Measurements from ENCODE around the gene C1S. TPM values are rescaled to one million over a fixed set of nuclear protein-coding genes. Genes with fewer than 3 reads are reported as not detected.

C1S gene
- total and polyA plus RNA-seq, 9 of the 15 experiments (the other 6 are each of a cell fraction or from before 2014, with no cell fraction given), result 0.08 to 0.84 (median 0.27) TPM

DNA sequence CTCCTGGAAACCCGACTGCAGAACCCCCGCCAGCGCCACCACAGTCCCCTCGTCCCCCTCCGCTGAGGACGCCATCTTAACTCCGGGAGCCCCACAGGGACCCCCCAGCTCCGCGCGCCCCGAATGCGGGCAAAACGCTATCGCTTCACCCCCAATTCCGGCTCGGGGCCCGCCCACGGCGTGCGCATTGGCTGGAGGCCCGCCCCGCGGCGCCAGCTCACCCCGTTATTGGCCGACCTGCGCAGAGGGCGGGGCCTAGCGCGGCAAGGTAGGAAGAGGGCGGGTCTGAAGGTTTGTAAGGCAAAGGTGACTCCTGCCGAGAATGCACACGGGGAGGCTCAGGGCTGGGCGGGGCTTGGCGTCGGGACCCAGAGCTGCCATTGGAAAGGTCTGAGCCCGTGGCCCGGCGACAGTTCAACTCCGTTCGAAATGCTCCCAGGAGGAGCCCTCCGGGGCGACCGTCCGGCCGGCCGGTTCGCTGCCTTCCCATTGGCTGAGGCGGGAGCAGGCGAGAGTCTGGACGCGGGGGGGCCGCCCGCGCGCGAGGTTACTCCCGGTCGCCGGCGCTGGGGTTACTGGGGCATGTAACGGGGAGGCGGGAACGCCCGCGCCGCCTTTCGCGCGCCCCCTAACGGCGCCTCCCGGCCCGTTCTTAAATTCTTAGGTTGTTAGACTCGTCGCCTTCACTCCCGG lies 42.0 kb upstream of the C1S start, which contains the start of gene LPCAT3 (continued):
- TF ChIP-seq, protein P1, sequence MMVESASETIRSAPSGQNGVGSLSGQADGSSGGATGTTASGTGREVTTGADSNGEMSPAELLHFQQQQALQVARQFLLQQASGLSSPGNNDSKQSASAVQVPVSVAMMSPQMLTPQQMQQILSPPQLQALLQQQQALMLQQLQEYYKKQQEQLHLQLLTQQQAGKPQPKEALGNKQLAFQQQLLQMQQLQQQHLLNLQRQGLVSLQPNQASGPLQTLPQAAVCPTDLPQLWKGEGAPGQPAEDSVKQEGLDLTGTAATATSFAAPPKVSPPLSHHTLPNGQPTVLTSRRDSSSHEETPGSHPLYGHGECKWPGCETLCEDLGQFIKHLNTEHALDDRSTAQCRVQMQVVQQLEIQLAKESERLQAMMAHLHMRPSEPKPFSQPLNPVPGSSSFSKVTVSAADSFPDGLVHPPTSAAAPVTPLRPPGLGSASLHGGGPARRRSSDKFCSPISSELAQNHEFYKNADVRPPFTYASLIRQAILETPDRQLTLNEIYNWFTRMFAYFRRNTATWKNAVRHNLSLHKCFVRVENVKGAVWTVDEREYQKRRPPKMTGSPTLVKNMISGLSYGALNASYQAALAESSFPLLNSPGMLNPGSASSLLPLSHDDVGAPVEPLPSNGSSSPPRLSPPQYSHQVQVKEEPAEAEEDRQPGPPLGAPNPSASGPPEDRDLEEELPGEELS (CRISPR knock-in tag; IDR thresholded peaks at IDR 0.05; ENCODE audit: borderline replicate concordance), result no peak
- no peak for TF ChIP-seq SRSF9 (IDR thresholded peaks at IDR 0.05; ENCODE audit: borderline replicate concordance, low read depth, low read length)
- no peak for TF ChIP-seq HDAC6 (IDR thresholded peaks at IDR 0.05; ENCODE audit: low read depth, low read length)
- TF ChIP-seq, protein P2, sequence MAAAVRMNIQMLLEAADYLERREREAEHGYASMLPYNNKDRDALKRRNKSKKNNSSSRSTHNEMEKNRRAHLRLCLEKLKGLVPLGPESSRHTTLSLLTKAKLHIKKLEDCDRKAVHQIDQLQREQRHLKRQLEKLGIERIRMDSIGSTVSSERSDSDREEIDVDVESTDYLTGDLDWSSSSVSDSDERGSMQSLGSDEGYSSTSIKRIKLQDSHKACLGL (CRISPR knock-in tag; IDR thresholded peaks at IDR 0.05; ENCODE audit: borderline replicate concordance, poor library complexity, severe bottlenecking), result no peak
- no peak for TF ChIP-seq COPS2 (conservative IDR thresholded peaks at IDR 0.05)
- no peak for TF ChIP-seq MTA1 (IDR thresholded peaks at IDR 0.05; ENCODE audit: borderline replicate concordance)
- TF ChIP-seq, protein P3, sequence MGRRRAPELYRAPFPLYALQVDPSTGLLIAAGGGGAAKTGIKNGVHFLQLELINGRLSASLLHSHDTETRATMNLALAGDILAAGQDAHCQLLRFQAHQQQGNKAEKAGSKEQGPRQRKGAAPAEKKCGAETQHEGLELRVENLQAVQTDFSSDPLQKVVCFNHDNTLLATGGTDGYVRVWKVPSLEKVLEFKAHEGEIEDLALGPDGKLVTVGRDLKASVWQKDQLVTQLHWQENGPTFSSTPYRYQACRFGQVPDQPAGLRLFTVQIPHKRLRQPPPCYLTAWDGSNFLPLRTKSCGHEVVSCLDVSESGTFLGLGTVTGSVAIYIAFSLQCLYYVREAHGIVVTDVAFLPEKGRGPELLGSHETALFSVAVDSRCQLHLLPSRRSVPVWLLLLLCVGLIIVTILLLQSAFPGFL (CRISPR knock-in tag; IDR thresholded peaks at IDR 0.05), result no peak
- TF ChIP-seq, protein P4, sequence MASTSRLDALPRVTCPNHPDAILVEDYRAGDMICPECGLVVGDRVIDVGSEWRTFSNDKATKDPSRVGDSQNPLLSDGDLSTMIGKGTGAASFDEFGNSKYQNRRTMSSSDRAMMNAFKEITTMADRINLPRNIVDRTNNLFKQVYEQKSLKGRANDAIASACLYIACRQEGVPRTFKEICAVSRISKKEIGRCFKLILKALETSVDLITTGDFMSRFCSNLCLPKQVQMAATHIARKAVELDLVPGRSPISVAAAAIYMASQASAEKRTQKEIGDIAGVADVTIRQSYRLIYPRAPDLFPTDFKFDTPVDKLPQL (IDR thresholded peaks at IDR 0.05; ENCODE audit: extremely low read depth, insufficient read length), result no peak
- TF ChIP-seq JUNB (CRISPR knock-in tag; conservative IDR thresholded peaks at IDR 0.05), result no peak
- TF ChIP-seq ARNT (IDR thresholded peaks at IDR 0.05), result no peak
- TF ChIP-seq, protein P5, sequence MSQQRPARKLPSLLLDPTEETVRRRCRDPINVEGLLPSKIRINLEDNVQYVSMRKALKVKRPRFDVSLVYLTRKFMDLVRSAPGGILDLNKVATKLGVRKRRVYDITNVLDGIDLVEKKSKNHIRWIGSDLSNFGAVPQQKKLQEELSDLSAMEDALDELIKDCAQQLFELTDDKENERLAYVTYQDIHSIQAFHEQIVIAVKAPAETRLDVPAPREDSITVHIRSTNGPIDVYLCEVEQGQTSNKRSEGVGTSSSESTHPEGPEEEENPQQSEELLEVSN (IDR thresholded peaks at IDR 0.05; ENCODE audit: borderline replicate concordance in 1 of 2, extremely low read depth in 1 of 2, insufficient read depth in 1 of 2, insufficient read length in 1 of 2, low read depth in 1 of 2, low read length in 1 of 2, poor library complexity in 1 of 2, severe bottlenecking in 1 of 2), result peak; percentile 59 to 84
- peak; percentile 85 for TF ChIP-seq SP1 (CRISPR knock-in tag; IDR thresholded peaks at IDR 0.05)
- TF ChIP-seq ZNF717 (CRISPR knock-in tag; IDR thresholded peaks at IDR 0.05), result no peak
- TF ChIP-seq WHSC1 (IDR thresholded peaks at IDR 0.05; ENCODE audit: low read length), result no peak
- TF ChIP-seq MCM7 (IDR thresholded peaks at IDR 0.05), result no peak
- no peak for TF ChIP-seq KLF16 (IDR thresholded peaks at IDR 0.05)
- no peak for TF ChIP-seq ZSCAN32 (CRISPR knock-in tag; IDR thresholded peaks at IDR 0.05)
- TF ChIP-seq, protein P6, sequence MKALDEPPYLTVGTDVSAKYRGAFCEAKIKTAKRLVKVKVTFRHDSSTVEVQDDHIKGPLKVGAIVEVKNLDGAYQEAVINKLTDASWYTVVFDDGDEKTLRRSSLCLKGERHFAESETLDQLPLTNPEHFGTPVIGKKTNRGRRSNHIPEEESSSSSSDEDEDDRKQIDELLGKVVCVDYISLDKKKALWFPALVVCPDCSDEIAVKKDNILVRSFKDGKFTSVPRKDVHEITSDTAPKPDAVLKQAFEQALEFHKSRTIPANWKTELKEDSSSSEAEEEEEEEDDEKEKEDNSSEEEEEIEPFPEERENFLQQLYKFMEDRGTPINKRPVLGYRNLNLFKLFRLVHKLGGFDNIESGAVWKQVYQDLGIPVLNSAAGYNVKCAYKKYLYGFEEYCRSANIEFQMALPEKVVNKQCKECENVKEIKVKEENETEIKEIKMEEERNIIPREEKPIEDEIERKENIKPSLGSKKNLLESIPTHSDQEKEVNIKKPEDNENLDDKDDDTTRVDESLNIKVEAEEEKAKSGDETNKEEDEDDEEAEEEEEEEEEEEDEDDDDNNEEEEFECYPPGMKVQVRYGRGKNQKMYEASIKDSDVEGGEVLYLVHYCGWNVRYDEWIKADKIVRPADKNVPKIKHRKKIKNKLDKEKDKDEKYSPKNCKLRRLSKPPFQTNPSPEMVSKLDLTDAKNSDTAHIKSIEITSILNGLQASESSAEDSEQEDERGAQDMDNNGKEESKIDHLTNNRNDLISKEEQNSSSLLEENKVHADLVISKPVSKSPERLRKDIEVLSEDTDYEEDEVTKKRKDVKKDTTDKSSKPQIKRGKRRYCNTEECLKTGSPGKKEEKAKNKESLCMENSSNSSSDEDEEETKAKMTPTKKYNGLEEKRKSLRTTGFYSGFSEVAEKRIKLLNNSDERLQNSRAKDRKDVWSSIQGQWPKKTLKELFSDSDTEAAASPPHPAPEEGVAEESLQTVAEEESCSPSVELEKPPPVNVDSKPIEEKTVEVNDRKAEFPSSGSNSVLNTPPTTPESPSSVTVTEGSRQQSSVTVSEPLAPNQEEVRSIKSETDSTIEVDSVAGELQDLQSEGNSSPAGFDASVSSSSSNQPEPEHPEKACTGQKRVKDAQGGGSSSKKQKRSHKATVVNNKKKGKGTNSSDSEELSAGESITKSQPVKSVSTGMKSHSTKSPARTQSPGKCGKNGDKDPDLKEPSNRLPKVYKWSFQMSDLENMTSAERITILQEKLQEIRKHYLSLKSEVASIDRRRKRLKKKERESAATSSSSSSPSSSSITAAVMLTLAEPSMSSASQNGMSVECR (CRISPR knock-in tag; IDR thresholded peaks at IDR 0.05), result peak; percentile 65; the same call in 1 of the 2 replicates

Measured in K562 (cell line).